Stimulated activated CD8-positive, alpha-beta memory T cell treated with anti-CD3 and anti-CD28 coated beads, Interleukin-15, amount 100 ng/mL, for 48 hours (primary cell): Measurements from ENCODE around the gene CHPT1.
"Not testable (repeated sequence)": the region's sequence is repeated elsewhere in the genome, so short reads cannot be mapped to it uniquely, and the experiment has no call there.

Experiments
- DNase-seq, 2 donors: peaks; one replicate each; pipeline ENCODE4 v3.0.0-alpha.2; 2020; ENCODE audit warnings: low read depth in 2 of 2

Gene CHPT1

GRCh38 chr12:101697197-101697929 lies at the start of gene CHPT1:
Gene CHPT1 (plus strand): TSS chr12:101697640. CDS start chr12:101697862, 222 bp downstream.
- peak; percentile 53 to 55 for DNase-seq

GRCh38 chr12:101647711-101648110 lies 49.7 kb upstream of the CHPT1 start:
- DNase-seq, result no peak

- DNase-seq, result no peak
Observed at GRCh38 chr12:101648195-101648594, 49.2 kb upstream of the CHPT1 start.

GRCh38 chr12:101650346-101651117 lies 46.9 kb upstream of the CHPT1 start:
- DNase-seq, result no peak

GRCh38 chr12:101653030-101653429 lies 44.4 kb upstream of the CHPT1 start:
- DNase-seq, result no peak

- DNase-seq, result no peak
Observed at GRCh38 chr12:101653503-101653902, 43.9 kb upstream of the CHPT1 start.

- no peak for DNase-seq
Observed at GRCh38 chr12:101654442-101654841, 43.0 kb upstream of the CHPT1 start.

GRCh38 chr12:101655393-101655792 lies 42.0 kb upstream of the CHPT1 start:
- DNase-seq, result no peak

GRCh38 chr12:101660662-101661061 lies 36.8 kb upstream of the CHPT1 start:
- DNase-seq, result not testable (repeated sequence)

GRCh38 chr12:101663298-101663697 lies 34.1 kb upstream of the CHPT1 start:
- no peak for DNase-seq

GRCh38 chr12:101664992-101665391 lies 32.4 kb upstream of the CHPT1 start:
- no peak for DNase-seq

- DNase-seq, result no peak
Observed at GRCh38 chr12:101666052-101666728, 31.2 kb upstream of the CHPT1 start.

- no peak for DNase-seq
Observed at GRCh38 chr12:101667591-101667990, 29.8 kb upstream of the CHPT1 start.

- DNase-seq, result no peak
Observed at GRCh38 chr12:101670007-101670671, 27.3 kb upstream of the CHPT1 start.

GRCh38 chr12:101671157-101671791 lies 26.2 kb upstream of the CHPT1 start:
- DNase-seq, result peak in 1 of 2 donors; percentile 3

GRCh38 chr12:101671833-101672232 lies 25.6 kb upstream of the CHPT1 start:
- no peak for DNase-seq

GRCh38 chr12:101675555-101675954 lies 21.9 kb upstream of the CHPT1 start:
- no peak for DNase-seq

GRCh38 chr12:101676497-101676896 lies 20.9 kb upstream of the CHPT1 start:
- DNase-seq, result not testable (repeated sequence)

GRCh38 chr12:101678081-101678480 lies 19.4 kb upstream of the CHPT1 start:
- no peak for DNase-seq

- no peak for DNase-seq
Observed at GRCh38 chr12:101680240-101680639, 17.2 kb upstream of the CHPT1 start.

GRCh38 chr12:101680647-101681046 lies 16.8 kb upstream of the CHPT1 start:
- no peak for DNase-seq
